Hematopoietic multipotent progenitor cell treated with erythropoietin and hydrocortisone succinate and interleukin-3 and kit ligand, for 8 days (in vitro differentiated cells): ENCODE measurements around the gene PTPN12.
"Not testable (repeated sequence)": the region's sequence is repeated elsewhere in the genome, so short reads cannot be mapped to it uniquely, and the experiment has no call there.

Source experiments
- DNase-seq: peaks from one replicate; pipeline ENCODE4 v3.0.0-alpha.2; 2015

Gene PTPN12

DNA sequence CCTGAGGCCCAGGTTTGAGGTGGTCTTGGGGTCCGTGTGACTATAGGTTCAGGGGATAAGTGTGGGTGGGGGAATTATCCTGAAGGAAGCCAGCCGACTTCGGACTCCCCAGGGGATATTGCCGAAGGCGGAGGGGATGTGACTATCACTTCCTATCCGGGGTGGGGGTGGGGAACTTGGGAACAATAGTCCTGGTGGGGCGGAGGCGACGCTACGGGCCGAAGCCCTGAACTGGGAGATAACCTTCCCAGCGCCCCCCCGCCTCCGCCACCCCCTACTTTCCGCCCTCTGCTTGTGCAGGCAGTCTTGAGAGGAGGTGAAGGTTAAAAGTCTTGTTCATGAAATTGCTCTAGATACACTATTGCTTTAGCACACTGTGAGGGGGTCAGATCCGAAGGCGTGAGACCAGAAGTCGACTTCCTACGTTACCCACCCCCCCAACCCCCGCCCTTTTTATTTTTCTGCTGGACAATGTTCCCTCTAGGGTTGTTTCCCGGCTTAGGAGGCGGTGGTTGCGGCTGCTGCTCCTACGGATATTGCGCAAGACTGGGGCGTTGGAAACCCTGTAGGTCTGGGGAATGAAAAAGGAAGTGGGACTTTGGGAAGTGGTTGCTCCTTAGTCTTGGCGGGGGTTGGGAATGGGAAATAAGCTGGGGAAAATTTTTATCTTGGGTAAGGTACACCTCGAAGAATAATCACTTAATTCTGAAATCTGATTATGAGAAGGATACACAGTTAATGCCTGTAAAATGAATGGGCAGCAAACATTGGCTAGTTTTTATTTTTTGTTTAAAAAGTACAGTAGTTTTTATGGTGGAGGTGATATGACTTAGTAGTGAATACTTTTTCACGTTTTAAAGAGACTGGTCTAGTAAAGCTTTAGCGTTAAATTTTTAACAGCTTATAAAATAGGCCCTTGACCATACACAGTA is 1.5 kb downstream of the PTPN12 start:
- DNase-seq: peak; percentile 40

- no peak for DNase-seq
These were observed 3.3 kb downstream of the PTPN12 start for GRCh38 chr7:77540402-77540822.

DNA sequence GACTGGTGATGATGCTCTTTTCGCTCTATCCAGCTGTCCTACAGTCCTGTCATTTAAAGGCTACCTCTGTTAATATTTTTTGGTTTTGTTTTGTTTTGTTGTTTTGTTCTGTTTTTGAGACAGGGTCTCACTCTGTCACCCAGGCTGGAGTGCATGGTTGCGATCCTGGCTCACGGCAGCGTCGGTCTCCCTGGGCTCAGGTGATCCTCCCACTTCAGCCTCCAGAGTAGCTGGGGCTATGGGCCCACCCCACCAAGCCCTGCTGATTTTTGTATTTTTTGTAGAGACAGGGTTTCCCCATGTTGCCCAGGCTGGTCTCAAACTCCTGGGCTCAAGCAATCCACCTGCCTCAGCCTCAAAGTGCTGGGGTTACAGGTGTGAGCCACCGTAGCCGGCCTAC is 3.9 kb downstream of the PTPN12 start:
- DNase-seq: not testable (repeated sequence)

GRCh38 chr7:77542409-77542808 is 5.3 kb downstream of the PTPN12 start:
- DNase-seq: no peak

- DNase-seq: no peak
These were observed 5.8 kb downstream of the PTPN12 start for GRCh38 chr7:77542895-77543294.

GRCh38 chr7:77543910-77544309 is 6.8 kb downstream of the PTPN12 start:
- DNase-seq: no peak

- DNase-seq: no peak
These were observed 7.4 kb downstream of the PTPN12 start for GRCh38 chr7:77544518-77544917.

DNA sequence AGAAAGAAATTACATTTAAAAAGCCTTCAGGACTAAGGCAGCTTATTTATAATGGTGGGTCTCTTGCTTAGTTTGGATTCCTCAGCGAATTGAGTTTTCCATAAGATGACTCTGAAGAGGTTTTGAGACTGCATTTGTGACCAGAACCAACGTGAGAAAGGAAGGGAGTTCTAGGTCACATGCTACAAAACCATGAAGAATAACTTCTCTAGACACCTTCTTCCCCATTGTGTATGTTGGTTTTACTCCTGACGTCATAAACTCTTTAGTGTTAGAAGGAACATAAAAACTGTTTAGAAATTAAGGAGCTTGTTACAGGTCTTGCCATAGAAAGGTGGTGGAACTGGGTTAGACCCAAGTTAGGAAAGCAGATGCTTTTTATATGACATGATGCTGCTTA is 11.1 kb downstream of the PTPN12 start:
- DNase-seq: no peak

GRCh38 chr7:77549106-77549870 is 12.2 kb downstream of the PTPN12 start:
- DNase-seq: no peak

GRCh38 chr7:77550586-77550985 is 13.5 kb downstream of the PTPN12 start:
- DNase-seq: no peak

GRCh38 chr7:77553123-77553522 is 16.0 kb downstream of the PTPN12 start:
- no peak for DNase-seq

- no peak for DNase-seq
These were observed 21.3 kb downstream of the PTPN12 start for GRCh38 chr7:77558284-77558967.

DNA sequence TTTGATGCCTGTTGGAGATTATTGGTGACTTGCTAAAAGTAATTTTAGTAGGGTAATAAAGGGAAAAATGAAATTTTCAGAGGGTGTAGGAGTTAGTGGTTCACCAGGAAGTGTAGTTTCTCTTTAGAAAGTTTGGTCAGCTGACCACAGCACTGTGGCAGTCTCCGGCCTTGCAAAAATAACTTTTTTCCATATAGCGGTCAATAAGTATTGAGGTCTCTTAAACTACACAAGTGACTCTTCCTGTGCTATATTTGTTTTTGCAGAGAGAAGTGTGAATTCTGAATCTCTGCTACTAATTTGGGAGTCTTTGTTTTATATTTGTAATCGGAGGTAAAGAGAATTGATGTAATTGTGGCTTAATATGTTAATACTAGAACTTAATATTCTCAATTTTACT is 24.3 kb downstream of the PTPN12 start:
- no peak for DNase-seq

- no peak for DNase-seq
These were observed 26.2 kb downstream of the PTPN12 start for GRCh38 chr7:77563275-77563674.

- no peak for DNase-seq
These were observed 28.8 kb downstream of the PTPN12 start for GRCh38 chr7:77565917-77566316.

DNA sequence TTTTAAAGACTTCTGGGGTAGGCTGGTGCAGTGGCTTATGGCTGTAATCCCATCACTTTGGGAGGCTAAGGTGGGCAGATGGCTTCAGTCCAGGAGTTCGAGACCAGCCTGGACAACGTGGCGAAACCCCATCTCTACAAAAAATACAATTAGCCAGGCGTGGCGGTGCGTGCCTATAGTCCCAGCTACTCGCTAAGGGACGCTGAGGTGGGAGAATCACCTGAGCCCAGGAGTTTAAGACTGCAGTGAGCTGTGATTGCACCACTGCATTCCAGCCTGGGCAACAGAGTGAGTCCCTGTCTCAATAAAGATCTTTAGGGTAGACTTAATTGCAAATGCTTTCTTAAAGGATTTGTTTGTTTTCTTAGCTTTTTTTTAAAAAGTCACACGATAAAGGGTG is 29.3 kb downstream of the PTPN12 start:
- DNase-seq: no peak

GRCh38 chr7:77569514-77570232 is 32.6 kb downstream of the PTPN12 start:
- DNase-seq: no peak

GRCh38 chr7:77570330-77571011 is 33.4 kb downstream of the PTPN12 start:
- peak; percentile 17 for DNase-seq

- DNase-seq: no peak
These were observed 34.7 kb downstream of the PTPN12 start for GRCh38 chr7:77571801-77572200.

DNA sequence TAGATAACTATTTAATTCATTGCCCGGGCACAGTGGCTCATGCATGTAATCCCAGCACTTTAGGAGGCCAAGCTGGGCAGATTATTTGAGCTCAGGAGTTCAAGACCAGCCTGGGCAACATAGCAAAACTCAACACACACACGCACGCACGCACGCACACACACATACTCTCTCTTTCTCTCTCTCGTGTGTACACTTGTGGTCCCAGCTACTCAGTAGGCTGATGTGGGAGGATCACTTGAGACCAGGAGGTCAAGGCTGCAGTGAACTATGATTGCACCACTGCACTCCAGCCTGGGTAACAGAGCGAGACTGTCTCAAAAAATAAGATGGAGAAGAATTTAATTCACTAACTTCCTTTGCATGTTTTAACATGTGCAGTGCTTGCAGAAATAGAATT is 38.1 kb downstream of the PTPN12 start:
- no peak for DNase-seq

- DNase-seq: no peak
These were observed 39.8 kb downstream of the PTPN12 start for GRCh38 chr7:77576856-77577255.

- DNase-seq: no peak
These were observed 42.7 kb downstream of the PTPN12 start for GRCh38 chr7:77579797-77580196.
